Type B pancreatic cell (in vitro differentiated cells): ENCODE data around the gene PDE4B. TPM values are rescaled to one million over a fixed set of nuclear protein-coding genes. Genes with fewer than 3 reads are reported as not detected.
"Not testable (repeated sequence)": the region's sequence is repeated elsewhere in the genome, so short reads cannot be mapped to it uniquely, and the experiment has no call there.

Source experiments
- DNase-seq: peaks from one replicate; pipeline ENCODE4 v3.0.0; 2021; ENCODE audit warnings: mixed read lengths; ENCODE audit not compliant: unreplicated experiment; ENCODE audit errors: extremely low spot score
- H3K27ac Mint-ChIP-seq: 2 replicates; pipeline ENCODE4 v1.8.0; 2021; ENCODE audit warnings: mild to moderate bottlenecking, mixed read lengths
- H3K27me3 Mint-ChIP-seq: 2 replicates; pipeline ENCODE4 v1.8.0; 2021; ENCODE audit warnings: mixed read lengths
- H3K36me3 Mint-ChIP-seq: 2 replicates; pipeline ENCODE4 v1.8.0; 2021; ENCODE audit warnings: mixed read lengths
- H3K4me1 Mint-ChIP-seq: one replicate; pipeline ENCODE4 v1.8.0; 2021; ENCODE audit warnings: mixed read lengths; ENCODE audit not compliant: unreplicated experiment
- H3K4me3 Mint-ChIP-seq: 2 replicates; pipeline ENCODE4 v1.8.0; 2021; ENCODE audit warnings: mild to moderate bottlenecking, mixed read lengths
- H3K9me3 Mint-ChIP-seq: 2 replicates; pipeline ENCODE4 v1.8.0; 2021; ENCODE audit warnings: mixed read lengths
- total RNA-seq: library from RNA; stranded (reverse); gene quantifications from 2 replicates; pipeline ENCODE4 v1.2.1, GENCODE V29; 2021; ENCODE audit warnings: low replicate concordance
- TF ChIP-seq, protein P1 (sequence below): fragments of 200-600 bp; sonication (generic); conservative IDR thresholded peaks from 2 replicates; pipeline ENCODE4 v1.5.0; 2021; ENCODE audit warnings: antibody characterized with exemption, mild to moderate bottlenecking

The PDE4B gene
- total RNA-seq, 1 donor from 2014 or later: 4.7 TPM

DNA sequence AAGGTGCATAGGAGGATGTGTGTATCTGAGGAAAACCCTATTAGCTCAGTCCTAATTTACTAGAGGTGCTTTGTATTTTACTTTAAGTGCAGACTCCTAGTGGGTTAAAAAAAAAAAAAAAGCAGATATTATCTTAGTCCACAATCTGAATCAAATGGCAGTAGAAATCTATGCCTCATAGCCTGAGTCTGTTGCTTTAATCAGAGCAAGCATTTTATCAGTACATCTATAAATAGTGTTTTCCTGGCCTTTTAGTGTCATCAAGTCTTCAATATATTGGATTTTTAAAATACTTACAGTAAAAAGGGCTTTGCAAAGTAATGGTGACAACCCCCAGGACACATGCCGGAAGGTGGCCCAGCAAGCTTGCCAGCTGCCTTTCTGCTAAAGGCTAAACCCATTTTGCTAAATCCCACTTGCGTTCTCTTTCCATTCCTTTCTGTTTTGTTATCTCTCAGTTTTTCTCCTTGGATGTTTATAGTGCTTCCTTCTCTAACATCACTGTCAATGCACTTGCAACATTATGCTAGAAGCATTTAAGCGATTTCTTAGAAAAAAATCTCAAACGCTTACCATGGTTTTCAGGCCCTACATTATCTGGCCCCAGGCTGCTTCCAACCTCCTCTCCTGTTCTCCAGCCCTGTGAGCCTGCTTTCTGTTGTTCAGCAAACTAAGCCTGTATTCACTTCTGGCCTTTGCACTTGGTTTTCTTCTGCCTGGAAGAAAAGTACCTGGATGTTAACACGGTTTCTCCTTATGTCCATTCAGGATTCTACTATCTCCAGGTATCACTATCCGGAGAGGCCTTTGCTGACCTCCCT is 206.3 kb downstream of the PDE4B start:
- no peak for DNase-seq
- no peaks in the 10 kb centered on the region for H3K9me3 Mint-ChIP-seq
- no peaks in the 10 kb centered on the region for H3K36me3 Mint-ChIP-seq
- TF ChIP-seq, protein P1, sequence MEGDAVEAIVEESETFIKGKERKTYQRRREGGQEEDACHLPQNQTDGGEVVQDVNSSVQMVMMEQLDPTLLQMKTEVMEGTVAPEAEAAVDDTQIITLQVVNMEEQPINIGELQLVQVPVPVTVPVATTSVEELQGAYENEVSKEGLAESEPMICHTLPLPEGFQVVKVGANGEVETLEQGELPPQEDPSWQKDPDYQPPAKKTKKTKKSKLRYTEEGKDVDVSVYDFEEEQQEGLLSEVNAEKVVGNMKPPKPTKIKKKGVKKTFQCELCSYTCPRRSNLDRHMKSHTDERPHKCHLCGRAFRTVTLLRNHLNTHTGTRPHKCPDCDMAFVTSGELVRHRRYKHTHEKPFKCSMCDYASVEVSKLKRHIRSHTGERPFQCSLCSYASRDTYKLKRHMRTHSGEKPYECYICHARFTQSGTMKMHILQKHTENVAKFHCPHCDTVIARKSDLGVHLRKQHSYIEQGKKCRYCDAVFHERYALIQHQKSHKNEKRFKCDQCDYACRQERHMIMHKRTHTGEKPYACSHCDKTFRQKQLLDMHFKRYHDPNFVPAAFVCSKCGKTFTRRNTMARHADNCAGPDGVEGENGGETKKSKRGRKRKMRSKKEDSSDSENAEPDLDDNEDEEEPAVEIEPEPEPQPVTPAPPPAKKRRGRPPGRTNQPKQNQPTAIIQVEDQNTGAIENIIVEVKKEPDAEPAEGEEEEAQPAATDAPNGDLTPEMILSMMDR: no peak
- H3K4me1 Mint-ChIP-seq: peaks cover 7% of the 10 kb centered on the region
- H3K27ac Mint-ChIP-seq: no peak overlapping the region
- H3K4me3 Mint-ChIP-seq: no peak overlapping the region
- no peaks in the 10 kb centered on the region for H3K27me3 Mint-ChIP-seq

DNA sequence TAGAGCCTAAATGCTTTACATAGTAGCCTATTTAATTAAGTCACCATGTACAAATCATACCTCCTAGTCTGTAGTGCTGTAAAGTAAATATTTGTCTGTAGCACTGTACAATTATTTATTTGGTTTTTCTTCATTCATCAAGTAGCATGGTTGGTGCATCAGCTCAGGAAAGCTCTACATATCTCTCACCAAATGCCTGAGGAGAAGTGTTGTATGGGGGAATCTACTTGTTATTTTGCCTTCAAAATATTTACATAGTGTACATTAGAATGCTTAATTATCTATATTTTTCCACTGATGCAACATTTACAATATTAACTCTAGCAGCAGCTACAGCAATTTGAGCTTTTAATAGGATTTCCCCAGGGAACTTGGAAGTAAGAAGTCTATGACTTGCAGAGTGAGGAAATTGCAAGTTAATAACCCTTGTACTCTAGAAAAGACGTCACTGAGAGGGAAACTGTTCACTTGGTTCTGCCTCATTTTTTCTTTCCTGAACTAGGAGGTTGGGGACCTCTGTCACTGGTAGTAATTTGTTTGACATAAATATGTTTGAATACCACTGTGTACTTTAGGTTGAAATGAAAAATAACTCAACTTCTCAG is 207.4 kb downstream of the PDE4B start:
- H3K9me3 Mint-ChIP-seq: no peaks in the 10 kb centered on the region
- H3K4me1 Mint-ChIP-seq: peaks cover 7% of the 10 kb centered on the region
- DNase-seq: no peak
- TF ChIP-seq, protein P1: no peak
- H3K4me3 Mint-ChIP-seq: no peak overlapping the region
- no peaks in the 10 kb centered on the region for H3K36me3 Mint-ChIP-seq
- no peak overlapping the region for H3K27ac Mint-ChIP-seq
- no peaks in the 10 kb centered on the region for H3K27me3 Mint-ChIP-seq

GRCh38 chr1:66003690-66004089 is 211.0 kb downstream of the PDE4B start:
- DNase-seq: no peak
- TF ChIP-seq, protein P1: no peak
- H3K36me3 Mint-ChIP-seq: no peaks in the 10 kb centered on the region
- no peaks in the 10 kb centered on the region for H3K9me3 Mint-ChIP-seq
- no peaks in the 10 kb centered on the region for H3K27me3 Mint-ChIP-seq
- no peak overlapping the region for H3K27ac Mint-ChIP-seq
- no peak overlapping the region for H3K4me3 Mint-ChIP-seq
- H3K4me1 Mint-ChIP-seq: peaks cover 7% of the 10 kb centered on the region

DNA sequence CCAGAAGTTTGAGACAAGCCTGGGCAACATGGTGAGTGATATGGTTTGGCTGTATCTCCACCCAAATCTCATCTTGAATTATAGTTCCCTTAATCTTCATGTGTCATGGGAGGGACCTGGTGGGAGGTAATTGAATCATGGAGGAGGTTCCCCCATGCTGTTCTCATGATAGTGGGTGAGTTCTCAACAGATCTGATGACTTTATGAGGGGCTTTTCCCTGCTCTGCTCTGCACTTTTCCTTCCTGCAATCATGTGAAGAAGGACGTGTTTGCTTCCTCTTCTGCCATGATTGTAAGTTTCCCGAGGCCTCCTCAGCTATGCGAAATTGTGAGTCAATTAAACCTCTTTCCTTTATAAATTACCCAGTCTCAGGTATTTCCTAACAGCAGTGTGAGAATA is 213.8 kb downstream of the PDE4B start:
- not testable (repeated sequence) for H3K4me3 Mint-ChIP-seq, H3K27ac Mint-ChIP-seq, H3K4me1 Mint-ChIP-seq, H3K36me3 Mint-ChIP-seq, DNase-seq, H3K9me3 Mint-ChIP-seq, H3K27me3 Mint-ChIP-seq

DNA sequence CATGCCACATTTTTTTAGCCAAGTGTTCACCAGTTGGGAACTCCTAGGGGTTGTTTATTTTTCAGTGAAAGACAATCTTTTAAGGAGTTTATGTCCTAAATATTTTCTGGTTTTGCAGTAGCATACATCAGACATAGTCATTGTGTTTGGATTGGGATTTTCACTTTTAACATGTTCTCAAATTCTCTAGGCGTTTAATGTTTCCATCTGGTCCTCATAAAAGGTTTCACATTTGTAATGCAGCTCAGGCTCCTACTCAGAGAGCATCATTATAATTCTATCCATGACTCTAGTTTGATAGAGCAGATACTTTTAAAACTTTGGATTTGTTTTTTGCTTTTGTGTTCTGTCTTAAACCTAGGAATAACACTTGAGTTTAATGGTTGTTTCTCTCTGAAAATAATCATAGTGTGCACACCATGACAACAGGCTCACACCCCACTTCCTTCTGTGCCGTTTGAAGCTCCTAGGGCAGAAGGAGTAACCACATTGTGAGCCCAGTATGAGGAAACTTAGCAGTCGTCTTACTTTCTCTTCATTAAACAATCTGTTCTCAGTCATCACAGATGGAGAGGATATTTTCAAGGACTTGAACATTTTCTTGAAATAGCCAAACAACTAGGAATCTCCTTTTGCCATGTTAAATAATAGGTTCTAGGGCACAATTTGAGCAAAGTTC is 219.6 kb downstream of the PDE4B start:
- no peak overlapping the region for H3K27ac Mint-ChIP-seq
- no peaks in the 10 kb centered on the region for H3K9me3 Mint-ChIP-seq
- no peaks in the 10 kb centered on the region for H3K4me1 Mint-ChIP-seq
- no peak for DNase-seq
- no peaks in the 10 kb centered on the region for H3K36me3 Mint-ChIP-seq
- H3K4me3 Mint-ChIP-seq: no peak overlapping the region
- H3K27me3 Mint-ChIP-seq: no peaks in the 10 kb centered on the region
- TF ChIP-seq, protein P1: no peak

DNA sequence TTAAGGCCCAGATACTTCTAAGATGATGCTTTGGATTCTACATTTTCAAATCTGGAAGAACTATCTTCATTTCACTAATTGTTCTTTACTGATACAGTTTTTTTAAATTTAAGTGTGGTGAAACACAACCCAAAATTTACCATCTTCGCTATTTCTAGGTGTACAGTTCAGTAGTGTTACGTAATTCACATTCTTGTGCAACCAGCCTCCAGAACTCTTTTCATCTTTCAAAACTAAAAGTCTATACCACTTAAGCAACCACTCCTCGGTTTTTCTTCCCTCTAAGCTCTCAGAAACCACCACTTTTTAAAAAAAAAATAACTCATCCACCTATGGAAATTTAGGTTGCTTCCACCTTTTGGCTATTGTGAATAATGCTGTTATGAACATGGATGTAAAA is 220.7 kb downstream of the PDE4B start:
- Mint-ChIP-seq H3K9me3 (no peaks in the 10 kb centered on the region), H3K4me1 (no peaks in the 10 kb centered on the region), H3K27ac (no peak overlapping the region), H3K36me3 (no peaks in the 10 kb centered on the region), H3K27me3 (no peaks in the 10 kb centered on the region), H3K4me3 (no peak overlapping the region)
- no peak for DNase-seq
- TF ChIP-seq, protein P1: no peak
